Activated T-cell treated with anti-CD3 and anti-CD28 coated beads for 4 hours (primary cell): Measurements from ENCODE around the gene SPSB1.

Source experiments
- DNase-seq: peaks from one replicate; pipeline ENCODE4 v3.0.0-alpha.2; 2020

The SPSB1 gene

DNA sequence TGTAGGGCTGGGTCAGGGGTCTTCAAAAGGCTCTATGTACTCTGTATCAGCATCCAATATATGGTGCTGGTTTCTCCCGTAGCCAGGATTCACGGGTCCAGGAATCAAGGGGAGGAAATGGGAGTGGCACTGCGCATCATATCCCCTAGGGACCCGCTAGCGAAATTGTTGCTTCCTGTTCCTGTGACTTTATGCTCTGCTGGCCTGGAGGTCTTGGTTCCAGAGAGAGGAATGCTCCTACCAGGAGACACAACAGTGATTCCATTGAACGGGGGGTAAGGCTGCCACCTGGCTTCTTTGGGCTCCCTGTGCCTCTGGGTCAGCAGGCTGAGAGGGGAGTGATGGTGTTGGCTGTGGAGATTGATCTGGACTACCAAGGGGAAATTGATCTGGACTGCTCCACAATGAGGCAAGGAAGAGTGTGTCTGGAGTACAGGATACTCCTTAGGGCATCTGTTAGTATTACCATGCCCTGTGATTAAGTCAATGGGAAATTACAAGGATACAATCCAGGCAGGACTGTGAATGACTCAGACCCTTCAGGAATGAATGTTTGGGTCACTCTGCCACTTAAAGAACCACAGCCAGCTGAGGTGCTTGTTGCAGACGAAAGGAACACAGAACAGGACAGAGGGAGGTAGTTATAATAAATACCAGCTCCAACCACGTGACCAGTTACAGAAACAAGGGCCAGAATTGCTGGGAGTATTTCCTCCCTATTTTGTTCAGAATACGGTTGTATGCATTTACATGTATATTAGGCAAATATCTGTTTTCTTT, 10.2 kb downstream of the SPSB1 start:
- DNase-seq, result no peak

DNA sequence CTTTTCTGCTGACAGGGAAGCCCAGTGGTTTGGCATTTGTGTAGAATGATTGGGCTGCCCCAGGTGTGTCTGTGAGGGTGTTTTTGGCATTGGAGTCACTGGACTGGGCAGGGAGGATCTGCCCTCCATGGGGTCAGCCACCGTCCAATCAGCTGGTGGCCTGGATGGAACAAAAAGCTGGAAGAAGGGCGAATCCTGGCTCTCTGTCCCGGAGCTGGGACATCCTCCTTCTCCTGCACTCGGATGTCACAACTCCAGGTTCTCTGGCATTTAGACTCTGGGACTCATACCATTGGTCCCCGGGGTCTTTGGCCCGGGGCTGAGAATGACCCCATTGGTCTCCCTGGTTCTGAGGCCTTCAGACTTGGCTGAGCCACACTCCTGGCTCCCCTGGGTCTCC, 11.2 kb downstream of the SPSB1 start:
- no peak for DNase-seq

DNA sequence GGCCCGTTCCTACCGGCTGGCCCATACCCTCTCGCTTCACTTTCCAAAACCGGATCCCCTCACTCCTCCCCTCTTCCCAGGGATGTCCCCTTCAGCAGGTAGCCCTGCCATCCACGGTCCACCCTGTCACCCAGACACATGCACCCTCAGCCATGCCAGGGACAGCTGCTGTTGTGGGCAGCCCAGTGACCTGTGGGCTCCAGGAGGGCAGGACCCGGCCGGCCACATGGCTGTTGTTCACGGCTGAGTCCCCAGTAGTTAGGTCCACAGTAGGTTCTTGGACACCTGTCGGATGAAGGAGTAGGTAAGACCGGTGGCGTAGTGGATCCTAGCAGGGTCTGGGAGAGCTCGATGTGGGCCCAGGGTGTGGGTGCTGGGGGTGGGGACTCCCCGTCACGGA, 12.5 kb downstream of the SPSB1 start:
- no peak for DNase-seq

DNA sequence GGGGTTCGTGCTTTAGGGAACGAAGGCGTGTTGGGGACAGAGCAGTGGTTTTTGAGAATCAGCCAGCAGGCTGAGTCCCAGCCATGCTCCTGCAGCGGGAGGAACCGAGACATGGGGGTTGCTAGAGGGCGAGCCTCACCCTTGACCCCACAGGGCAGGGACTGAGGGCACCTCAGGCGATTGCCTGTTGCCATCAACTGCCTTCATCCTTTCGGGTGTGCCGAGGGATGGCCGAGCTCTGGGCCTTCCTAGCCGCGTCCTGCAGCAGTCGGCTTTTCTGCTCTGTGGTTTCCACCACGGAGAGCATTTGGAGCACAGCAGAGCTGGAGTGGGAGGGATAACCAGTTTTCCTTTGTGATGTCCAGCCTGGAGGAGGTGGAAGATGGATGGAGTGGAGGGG, 13.3 kb downstream of the SPSB1 start:
- no peak for DNase-seq

- no peak for DNase-seq
Observed at GRCh38 chr1:9307303-9307702, 14.6 kb downstream of the SPSB1 start.

GRCh38 chr1:9308236-9308785, 15.6 kb downstream of the SPSB1 start:
- no peak for DNase-seq

DNA sequence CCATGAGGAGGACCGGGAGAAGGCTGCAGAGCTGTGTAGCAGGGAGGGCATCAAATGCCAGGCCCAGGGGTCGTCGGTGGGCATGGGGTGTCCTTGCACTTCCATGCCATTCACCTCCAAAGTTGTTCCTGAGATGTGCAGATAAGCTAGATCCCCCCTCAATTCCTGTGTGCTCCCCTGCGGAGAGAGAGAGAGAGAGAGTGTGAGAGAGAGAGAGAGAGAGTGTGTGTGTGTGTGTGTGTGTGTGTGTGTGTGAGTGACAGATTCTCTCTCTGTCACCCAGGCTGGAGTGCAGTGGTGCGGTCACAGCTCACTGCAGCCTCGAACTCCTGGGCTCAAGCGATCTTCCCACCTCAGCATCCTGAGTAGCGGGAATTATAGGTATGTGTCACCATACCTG, 16.4 kb downstream of the SPSB1 start:
- no peak for DNase-seq

- no peak for DNase-seq
Observed at GRCh38 chr1:9309991-9310390, 17.3 kb downstream of the SPSB1 start.

- no peak for DNase-seq
Observed at GRCh38 chr1:9311029-9311428, 18.3 kb downstream of the SPSB1 start.

- no peak for DNase-seq
Observed at GRCh38 chr1:9311479-9311878, 18.8 kb downstream of the SPSB1 start.

GRCh38 chr1:9312168-9312720, 19.6 kb downstream of the SPSB1 start:
- DNase-seq, result no peak

DNA sequence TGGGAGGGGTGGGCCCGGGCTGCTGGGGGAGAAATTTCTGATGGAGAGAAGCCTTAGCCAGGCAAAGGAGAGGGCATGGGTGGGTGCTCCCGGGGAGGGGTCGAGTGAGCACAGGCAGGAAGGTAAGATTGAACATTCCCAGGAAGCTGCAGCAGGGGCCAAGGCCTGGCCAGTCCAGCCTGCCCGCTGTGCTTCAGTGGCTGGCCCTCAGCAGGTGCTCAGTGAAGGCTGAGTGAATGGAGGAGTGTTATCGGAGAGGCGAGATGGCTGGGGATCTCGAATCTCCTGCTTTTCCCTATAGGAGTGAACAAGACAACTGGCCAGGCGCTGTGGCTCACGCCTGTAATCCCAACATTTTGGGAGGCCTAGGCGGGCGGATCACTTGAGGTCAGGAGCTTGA, 20.9 kb downstream of the SPSB1 start:
- no peak for DNase-seq

GRCh38 chr1:9314111-9314510, 21.4 kb downstream of the SPSB1 start:
- no peak for DNase-seq

DNA sequence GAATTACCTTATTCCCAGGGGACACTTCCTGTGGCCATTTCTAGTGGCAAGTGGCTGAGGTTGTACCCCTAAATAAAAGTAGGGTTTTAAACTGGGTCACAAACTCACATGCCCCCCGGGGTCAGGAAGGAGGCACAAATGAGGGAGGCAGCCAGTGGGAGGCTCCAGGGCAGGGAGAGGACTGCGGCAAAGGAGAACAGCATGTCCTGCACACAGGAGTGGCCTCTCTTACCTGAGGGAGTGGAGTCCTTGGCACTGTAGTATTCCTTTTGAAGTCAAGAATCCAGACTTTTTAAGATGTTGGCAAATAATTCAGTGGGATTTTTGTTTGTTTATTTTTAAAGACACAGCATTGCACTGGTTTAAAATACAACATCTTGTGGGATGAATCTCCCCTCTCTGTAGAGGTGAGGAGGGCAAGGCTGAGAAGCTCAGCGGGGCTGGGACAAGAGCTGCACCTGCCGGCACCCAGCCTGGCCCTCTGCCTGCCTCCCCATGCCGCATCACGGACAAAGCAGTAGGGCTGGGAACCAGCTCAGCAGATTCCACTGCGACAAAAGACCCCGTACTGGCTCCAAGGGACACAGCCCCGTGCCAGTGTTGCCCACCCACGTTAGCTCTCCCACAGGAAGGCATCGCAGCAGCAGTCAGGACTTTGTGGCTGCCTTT, 22.2 kb downstream of the SPSB1 start:
- DNase-seq, result no peak

- no peak for DNase-seq
Observed at GRCh38 chr1:9315411-9316079, 22.9 kb downstream of the SPSB1 start.

DNA sequence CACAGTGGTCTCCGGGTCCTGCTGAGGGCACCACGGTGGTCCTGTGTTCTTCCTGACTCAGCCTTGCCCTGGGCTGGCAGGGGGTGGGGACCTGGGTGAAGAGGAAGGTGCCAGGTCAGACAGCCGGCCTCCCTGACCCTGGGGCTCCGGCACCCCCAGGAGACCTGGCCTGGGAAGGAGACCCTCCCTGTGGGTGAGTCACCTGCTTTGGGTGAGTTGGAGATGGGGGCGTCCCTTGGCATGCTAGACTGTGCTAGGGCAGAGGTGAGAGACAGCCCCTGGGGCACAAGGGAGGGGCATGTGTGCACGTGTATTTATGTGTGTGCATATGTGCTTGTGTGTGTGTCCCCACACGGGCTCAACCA, 23.4 kb downstream of the SPSB1 start:
- no peak for DNase-seq

GRCh38 chr1:9316512-9316911, 23.8 kb downstream of the SPSB1 start:
- DNase-seq, result no peak

- DNase-seq, result no peak
Observed at GRCh38 chr1:9317072-9317471, 24.4 kb downstream of the SPSB1 start.

GRCh38 chr1:9317591-9318417, 25.1 kb downstream of the SPSB1 start:
- DNase-seq, result no peak

GRCh38 chr1:9319208-9319788, 26.6 kb downstream of the SPSB1 start:
- no peak for DNase-seq

DNA sequence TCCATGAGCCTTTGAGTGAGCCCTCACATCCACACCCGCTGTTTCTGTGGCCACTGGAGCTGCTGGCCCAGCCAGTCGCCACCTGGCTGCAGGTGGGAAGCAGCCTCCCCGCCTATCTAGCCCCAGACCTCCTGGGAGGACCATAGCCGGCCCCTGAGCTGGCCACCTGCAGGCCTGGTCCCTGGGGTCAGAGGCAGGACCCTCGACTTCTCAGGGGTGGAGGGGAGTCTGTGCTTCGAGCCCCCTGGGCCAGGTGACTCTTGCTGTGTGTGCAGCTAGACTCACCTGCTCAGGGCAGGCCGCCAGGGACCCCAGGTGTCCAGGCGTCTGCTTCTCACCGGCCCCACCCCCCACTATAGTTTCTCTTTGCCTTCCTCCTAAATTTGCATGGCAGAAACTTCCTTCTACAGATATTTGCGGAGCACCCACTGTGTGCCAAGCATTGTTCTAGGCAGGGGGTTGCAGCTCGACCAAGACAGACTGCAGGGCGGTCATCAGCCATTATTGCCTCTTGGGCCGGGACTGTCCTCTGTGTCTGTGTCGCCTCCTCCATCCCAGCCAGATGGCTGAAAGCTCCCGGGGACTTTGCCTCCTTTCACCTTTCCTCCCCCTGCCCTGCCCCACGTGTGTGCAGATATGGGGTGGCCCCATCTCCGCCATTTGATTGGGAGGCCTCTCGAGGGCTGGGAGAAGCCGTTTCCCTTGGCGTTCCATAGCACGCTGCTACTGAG, 27.3 kb downstream of the SPSB1 start:
- no peak for DNase-seq
